DMS53 treated with DMSO at 0.1 percent for 48 hours (cell line): Measurements from ENCODE around the gene CAMK2G.

Experiments used
- DNase-seq: peaks from one replicate; lab custom pipeline; 2025; ENCODE audit not compliant: unreplicated experiment; lab: John Stamatoyannopoulos, UW

The CAMK2G gene

DNA sequence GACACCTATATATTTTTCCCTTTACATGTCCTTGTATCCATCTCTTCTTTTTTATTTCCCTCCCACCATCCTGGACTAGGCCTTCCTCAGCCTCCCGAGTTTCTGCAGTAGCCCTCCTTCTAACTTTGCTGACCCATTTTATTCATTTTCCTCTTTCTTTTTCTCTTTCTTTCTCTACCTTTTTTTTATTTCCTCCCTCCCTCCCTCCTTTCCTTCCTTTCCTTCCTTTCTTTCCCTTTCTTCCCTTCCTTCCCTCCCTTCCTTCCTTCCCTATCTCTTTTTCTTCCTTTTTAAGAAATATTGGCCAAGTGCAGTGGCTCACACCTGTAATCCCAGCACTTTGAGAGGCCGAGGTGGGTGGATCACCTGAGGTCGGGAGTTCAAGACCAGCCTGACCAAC lies 9.7 kb upstream of the CAMK2G start:
- no peak for DNase-seq

DNA sequence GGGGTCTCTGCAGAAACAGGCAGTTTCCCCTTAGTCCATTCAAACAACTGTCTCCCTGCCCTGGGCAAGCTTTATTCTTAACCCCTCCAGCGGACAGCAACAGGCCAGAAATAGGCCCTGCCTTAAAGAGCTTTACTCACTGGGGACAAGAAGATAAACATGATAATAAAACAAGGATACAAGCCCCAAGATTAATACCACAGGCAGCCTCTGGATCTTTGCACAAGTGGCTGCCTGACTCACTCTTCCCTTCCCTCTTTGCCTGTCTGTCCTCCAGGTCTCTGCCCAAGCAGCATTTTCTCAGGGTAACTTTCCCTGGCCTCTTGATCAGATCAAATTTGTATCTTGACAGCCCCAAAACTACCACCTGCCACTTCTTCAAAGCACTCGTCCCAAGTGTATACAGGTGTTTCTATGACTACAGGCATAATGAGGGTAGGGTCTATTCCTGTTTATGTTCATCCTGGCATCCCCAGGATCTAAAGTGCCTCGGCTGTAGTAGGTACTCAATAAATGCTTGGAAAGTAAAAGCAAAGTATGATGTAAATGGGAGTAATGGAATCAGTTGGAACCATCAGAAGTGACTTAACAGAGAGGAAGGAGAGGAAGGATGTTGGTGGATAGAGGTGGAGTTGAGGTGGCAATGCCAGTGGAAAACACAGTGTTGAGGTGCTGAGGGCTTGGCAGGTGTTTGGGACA lies 7.0 kb upstream of the CAMK2G start:
- DNase-seq = no peak

DNA sequence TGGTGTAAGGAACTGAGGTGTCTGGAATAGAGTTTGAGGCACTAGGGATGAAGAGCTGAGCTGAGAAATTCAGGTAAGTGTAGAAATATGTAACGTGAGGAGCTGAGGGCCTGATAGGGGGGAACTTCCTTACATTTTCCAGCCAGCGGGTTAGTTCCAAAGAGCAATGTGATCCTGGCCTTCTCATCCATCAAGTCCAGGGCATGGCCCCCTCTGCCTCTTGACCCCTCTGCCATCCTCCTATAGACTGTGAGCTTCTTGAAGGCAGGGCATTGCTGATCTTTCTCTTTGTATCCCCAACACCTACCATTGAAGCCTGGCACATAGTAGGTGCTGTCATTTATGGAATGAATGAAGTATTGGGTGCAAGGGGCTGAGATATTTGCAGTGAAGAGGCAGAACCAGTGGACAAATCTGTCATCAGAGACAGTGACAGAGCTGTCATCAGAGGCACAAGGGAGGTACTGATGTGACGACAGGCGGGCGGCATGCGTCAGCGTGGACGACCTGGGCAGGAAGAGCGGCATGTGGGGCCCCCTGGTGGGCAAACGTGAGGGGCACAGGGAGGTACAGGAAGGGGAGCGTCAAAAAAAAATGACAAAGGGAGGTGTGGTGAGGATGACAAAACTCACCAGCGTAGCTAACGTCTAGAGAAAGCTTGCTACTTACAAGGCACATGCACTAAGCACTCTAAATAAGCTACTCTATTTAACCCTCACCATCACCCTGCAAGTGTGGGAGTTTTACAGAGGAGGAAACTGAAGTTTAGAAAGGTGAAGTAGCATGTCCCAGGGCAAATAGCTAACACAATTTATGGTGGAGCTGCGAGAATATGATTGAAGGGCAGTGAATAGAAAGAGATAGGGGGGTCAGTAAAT lies 5.2 kb upstream of the CAMK2G start:
- DNase-seq = peak; percentile 78

DNA sequence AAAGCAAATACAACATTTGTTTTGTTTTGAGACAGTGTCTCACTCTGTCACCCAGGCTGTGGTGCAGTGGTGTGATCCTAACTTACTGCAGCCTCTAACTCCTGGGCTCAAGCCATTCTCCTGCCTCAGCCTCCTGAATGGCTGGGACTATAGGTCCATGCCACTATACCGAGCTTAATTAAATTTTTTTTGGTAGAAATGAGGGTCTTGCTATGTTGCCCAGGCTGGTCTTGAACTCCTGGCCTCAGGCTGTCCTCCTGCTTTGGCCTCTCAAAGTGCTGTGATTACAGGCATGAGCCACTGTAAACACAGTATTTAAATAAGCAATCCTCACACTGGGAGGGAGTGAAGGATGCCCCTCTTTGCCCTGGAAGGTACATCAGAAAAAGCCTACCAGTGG lies 4.0 kb upstream of the CAMK2G start:
- no peak for DNase-seq

DNA sequence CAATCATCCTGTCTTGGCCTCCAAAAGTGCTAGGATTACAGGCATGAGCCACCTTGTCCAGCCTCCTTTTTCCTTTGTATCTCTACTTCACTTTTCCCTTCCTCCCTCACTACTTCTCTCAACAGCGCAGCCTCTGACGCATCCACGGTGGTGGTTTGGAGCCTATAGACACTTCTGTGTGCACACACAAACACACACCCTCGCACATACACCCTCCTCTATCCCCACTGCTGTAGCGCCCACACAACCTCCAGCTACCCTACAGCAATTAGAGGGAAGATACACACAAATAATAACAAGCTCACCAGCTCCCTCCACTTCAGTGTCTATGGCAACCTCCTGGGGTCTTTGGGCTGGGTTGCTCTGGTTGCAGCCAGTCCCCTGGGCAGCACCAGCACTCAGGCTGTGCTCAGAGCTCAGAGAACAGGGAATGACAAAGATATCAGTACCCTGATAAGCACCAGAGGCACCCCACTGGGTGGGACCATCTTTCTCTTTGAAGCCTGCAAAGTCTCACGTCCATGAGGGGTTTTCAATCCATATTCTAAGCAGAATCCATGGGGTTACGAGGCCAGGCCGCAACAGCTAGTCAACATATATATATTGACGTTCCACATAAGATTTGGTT lies 3.3 kb upstream of the CAMK2G start:
- no peak for DNase-seq

DNA sequence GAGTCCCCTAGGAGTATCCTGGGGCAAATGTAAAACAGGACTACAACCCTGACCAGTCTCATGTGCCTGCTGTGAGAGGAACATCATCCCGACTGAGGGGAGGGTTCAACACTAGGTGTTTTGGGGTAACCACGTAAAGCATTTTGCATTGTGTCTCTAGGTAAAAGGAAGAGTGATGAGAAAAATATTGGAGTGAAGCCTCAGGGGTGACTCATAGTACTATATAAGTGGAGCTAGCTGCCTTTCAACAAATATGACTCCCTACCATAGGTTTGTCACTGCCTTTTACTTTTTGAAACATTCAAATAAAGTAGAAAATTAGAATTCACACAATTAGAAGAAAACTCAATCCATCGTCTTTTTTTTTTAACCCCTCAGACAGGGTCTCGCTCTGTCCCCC lies 2.6 kb upstream of the CAMK2G start:
- DNase-seq = no peak

DNA sequence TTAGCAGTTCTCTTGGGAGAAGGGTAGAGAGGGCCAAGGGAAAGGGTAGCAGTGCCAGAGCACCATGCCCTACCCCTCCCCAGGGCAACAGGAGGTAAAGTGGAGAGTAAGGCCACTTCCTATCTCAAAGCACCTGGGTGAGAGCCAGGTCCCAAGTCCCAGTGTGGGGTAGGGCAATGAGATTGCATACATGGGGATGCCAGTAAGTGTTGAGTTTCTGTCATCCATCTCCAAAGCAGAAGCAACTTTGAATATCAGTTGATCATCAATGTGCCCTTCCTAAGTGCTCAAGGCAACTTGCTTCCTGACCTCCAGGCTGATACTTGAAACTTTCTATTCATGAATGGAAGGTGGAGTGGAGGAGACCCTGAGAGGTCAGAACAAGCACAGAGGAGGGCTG lies 2.2 kb upstream of the CAMK2G start:
- DNase-seq = no peak

DNA sequence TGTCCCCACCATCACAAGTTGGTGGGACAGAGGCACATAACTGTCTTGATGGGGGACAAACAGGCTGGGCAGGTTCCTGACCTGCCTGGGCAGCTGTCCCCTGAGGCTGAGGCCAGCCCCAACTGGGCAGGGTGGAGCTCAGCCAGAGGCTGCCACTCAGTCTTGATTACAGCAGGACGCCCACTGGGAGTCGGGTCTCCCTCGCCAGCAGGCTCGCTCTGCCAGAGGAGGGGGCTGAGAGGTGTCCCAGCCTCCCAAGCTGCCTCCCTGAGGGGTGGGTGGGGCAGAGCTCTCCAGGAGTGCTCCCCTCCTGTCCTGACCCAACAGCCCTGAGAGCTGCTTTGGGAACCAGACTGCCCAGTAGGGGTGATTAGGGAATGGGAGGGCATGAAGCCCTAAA lies 1.8 kb upstream of the CAMK2G start:
- DNase-seq = no peak

DNA sequence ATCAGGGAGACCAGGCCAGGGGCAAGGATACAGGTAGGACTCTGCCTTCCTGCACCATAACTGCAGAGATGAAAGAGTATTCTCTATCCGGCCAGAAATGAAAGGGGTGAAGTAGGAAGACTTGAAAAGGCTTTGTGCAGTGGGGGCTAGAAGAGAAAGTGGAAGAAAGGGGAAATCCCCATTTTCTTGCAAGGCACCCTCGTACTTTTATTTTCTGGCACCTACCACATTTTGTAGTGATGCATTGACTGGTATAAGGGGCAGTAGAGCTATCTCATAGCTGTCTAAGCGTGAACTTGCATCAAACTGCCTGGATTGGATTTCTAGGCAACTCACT lies 752 bp upstream of the CAMK2G start:
- DNase-seq = no peak

DNA sequence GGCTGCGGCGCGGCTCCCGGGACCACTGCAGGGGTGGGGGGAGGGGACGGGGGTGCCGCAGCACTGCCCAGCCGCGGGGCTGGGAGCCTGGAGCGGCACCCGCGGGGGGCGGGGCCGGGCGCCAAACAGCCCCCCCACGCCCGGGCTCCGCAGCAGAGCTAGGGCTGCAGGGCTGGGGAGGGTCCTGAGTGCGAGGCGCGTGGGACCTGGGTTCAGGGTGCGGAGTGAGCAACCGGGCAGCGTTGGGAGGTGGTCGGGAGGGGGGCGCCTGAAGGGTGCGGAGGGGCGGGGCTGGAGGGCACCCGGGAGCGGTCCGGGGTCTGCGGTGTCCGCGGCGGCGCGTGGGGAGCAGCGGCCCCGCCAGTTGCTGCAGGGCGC lies 528 bp downstream of the CAMK2G start:
- no peak for DNase-seq

DNA sequence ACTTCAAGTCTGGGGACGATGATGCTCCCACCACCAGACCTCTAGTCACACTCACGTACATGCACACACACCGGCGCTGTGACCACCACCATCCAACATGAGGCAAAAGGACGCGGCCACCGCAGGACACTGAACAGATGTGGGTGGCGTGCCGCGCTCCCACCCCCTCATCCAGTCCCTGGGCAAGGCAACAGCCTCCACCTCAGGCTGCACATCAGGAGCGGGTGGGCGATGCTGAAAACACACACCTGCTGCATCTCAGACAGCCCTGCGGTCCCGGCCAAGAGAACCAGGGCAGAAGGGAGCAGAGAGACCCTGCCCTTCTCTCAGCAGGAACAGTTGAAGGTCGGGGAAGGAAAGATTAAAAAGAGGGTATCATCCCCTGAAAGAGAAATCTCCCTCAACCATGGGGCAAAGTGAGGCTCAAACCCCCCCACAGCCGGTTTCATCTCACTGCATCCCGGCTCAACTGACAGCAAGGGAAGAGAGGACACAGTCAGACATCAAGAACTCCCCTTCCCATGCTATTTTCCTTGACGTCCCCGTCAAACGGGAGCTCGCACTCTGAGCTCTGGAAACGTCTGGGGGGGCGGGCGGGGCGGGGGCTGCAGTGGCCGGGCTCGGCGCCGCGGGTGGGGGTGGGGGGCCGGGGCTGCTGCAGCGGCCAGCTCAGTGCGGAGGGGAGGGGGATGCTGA lies 1.1 kb downstream of the CAMK2G start:
- DNase-seq = no peak

DNA sequence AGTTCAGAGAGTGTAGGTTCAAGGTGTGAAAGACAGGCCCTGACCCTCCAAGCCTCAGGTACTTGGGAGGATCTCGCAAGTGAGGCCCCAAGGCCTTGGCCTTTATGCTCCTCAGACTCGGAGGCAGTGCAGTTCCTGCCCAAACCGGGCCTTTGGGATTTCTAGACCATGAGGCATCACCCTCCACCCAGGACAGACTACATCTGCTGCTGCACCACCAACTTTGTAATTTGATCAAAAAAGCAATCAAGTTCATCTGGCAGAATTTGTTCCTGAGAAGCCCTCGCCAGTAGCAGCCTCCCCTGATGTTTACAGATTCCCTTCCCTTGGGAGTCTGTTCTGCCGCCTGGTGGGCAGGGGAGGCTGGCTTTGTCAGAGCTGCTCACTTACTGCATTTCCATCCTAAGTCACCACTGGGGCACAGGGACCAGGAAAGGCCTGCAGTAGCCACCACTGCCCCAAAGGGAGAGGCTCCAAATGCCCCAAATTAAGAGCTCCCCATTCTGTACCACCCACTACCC lies 2.1 kb downstream of the CAMK2G start:
- DNase-seq = no peak

DNA sequence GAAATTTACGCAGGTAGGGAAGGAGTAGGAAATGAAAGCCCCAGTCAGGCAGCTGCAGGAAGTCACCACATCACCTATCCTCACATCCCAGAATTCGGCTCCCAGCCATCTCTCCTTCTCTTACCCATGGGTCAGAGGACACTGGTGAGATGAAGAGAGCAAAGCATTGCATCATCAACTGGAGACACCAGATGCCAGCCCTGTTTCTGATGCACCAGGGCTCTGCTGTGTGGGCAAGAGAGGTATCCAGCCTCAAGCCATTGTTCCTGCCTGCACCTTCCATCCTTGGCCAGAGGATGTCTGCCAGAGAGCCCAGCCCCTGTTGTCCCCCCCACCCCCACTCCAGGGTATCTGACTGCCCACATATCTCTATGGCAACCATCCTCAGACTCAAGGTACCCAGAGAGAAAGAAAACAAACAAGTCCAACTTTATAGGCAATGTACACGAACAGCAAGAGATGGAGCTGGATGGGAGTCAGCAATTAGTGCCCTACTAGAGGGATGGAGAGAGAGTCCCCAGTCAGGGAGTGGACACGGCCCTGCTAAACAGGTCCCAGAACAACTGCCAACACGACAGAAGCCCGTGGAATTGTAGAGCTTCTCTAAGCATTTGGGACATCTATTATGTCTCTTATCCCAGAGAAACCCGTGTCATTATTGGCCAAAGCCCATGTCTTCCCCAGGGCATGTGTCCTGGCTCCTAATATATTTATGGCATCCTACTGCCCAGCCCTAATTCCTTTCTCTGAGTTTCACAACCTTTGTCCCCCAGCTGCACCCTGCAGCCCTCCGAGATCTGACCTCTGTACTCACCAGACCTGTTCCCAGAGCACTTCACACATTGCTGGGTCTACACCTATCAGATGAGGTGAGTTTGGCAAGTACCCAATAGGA lies 2.8 kb downstream of the CAMK2G start:
- DNase-seq = no peak

DNA sequence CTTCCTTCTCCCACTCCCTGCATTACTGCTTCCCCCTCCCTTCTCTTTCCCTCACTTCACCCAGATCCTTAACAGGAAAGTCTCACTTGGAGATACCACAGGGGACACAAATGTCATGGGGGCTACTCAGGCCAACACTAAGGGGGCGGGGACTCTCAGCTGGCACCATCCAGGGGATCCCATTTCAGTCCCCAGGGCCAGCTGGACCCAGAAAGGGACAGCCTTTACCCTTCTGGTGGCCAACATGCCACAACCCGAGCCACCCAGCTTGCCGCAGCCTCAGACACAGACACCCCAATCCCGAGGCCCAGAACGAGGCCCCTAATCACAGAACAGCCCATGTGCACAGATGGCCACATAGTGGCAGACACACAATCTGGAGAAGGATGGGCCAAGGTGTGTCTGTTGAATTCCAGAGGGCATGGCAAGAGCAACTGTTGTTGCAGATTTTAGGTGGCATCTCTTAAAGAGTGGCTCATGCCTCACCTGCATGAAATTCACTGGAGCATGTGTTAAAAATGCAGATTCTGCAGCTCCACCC lies 5.6 kb downstream of the CAMK2G start:
- DNase-seq = no peak

DNA sequence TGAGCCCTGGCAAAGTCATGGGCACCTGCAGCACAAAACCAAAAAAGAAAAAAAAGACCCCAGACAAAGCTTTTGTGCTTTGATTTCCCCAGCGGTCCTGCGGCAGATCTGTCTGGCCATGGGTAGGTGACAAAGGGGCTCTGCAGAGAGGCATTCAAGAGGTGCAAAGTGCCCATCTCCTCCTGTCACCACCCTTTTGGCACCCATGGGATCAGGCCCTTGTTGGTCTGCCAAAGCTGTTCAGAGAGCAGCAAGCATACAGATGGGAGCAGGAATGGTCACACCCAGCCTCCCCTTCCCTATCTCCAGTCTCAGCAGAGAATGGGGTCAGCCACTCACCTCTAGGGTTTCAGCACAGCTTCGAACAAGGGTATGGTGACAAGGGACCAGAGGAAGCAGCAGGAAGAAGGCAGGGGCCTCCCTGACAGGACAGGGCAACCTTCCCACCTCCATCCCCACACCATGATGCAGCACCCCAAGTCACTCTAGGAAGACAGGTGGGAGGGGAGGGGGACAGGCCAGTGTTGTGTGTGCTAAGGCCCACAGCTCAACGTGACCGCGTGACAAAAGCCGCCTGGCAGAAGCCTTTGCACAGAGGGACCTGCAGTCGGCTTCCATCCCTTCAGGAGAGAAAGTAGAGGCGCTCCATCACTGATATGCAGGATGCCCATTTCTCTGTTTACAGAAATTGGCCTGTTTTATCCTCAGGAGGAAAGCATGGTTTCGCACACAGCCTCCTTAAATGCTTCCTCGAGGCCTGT lies 6.3 kb downstream of the CAMK2G start:
- no peak for DNase-seq

DNA sequence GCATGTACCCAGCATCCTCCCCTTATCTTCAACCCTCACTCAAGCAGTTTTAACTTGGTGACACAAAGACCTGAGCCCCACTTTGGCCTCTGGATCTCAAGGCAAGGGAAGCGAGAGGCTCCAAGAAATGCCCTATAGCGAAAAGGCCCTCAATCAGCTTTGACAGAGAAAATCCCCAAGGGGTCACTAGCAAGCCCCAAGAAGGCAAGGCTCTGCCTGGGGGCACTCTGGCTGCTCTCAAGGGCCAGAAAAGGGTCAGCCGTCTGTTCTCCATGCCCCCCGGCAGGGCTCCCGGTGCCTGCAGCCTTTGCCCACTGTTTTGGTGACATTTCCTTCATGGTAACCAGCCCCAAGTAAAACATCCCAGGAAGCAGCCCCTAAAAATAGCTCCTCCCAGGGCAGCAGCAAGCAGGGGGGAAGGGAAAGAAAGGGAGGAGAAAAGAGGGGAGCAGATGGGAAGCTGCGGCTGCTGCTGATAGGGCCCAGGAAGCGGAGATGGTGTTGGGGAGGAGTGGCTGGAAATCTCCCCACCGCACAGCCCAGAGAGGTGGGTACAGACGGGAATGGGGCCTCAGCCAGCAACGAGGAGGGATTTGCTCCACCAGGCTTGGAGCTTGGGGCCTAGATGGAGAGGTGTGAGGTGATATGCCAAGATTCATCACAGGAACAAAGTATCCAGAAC lies 7.1 kb downstream of the CAMK2G start:
- DNase-seq = no peak

DNA sequence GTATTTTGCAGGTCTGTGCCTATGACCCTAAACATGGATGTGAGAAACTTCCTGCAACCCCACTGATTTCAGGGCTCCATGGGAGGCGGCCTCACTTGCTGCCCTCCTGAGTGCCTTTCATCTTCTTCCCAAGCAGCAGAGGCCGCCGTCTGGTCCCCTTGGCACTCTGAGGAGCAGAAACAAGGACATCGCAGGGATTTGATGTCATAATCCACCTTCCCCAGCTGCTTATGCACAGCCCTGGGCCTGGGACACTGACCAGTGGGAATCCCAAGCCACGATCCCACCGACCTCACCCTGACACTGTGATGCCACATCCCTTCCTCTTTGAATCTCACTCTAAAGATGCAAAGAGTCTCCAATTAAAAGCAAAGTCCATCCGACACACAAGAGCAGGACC lies 7.7 kb downstream of the CAMK2G start:
- no peak for DNase-seq

DNA sequence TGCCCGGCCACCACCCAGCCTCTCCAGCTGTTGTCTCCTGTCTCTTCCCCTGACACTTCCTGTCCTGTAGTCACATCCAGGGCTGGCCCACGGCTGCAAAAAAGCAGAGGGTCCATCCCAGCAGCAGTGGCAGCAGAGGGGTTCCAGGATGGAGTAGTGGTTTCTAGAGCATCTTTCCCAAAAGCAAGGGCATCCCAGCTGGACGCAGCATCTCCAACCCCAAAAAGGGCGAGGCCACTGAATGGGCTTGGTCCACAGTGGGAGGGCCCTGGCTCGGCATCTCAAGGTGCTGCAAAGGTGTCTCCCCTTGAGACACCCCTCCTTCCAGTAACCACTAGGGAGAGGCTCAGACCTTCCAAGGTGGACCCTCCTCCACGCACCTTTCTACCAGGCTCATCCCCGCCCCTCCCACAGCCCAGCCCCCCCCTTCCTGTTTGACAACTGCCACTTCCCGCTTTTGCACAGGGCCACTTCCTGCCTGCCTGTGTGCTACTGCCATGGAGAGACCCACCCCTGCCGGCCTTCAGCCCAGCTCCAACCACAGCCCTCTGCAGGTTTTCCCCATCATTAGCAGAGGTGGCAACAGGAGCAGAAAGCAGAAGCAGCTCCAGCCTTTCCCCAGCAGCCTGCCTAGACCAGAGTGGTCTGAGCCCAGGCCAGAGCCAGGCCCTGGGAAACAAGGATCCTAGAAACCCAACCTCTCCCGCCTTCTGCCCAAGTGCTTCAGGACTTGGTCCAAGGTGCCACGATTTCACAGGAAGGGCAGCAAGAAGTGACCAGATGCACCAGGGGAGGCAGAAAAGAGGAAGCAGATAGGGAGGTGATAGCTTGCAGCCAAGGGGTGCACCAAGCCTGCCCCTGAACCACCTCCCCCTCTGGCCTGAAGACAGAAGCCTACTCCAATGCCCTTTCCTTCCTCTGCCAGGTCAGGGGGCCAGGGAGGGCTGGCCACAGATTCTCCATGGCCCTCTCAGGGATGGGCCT lies 8.6 kb downstream of the CAMK2G start:
- DNase-seq = no peak
